Gastrocnemius medialis (tissue), 4 donors: Measurements from ENCODE around the gene DMD. TPM values are rescaled to one million over a fixed set of nuclear protein-coding genes. Genes with fewer than 3 reads are reported as not detected.

ENCODE experiments used
- ATAC-seq, 2 donors: fragments of 150-250 bp; one replicate each; pipeline ENCODE4 v1.9.1; 2016
- DNase-seq, 2 donors: peaks; one replicate each; pipeline ENCODE4 v3.0.0-alpha.2; 2019
- H3K27ac ChIP-seq, 4 donors: fragments of 200-600 bp; sonication (generic); 1 replicate in 1 of 4; 2 replicates in 3 of 4; pipeline ENCODE4 v1.5.1; 2016 to 2018; ENCODE audit warnings: mild to moderate bottlenecking in 2 of 4, moderate library complexity in 1 of 4
- H3K27me3 ChIP-seq, 3 donors: fragments of 200-600 bp; sonication (generic) in 2 of 3; 1 replicate in 1 of 3; 2 replicates in 2 of 3; pipeline versions ENCODE4 v1.5.1 to v1.6.0; 2016 to 2019; ENCODE audit warnings: mild to moderate bottlenecking in 1 of 3, moderate library complexity in 1 of 3
- H3K36me3 ChIP-seq, 2 donors: fragments of 200-600 bp; sonication (generic) in 1 of 2; one replicate each; pipeline ENCODE4 v1.5.1; 2017 to 2018
- H3K4me1 ChIP-seq, 2 donors: fragments of 200-600 bp; sonication (generic) in 1 of 2; one replicate each; pipeline ENCODE4 v1.5.1; 2016 to 2017; ENCODE audit warnings: mild to moderate bottlenecking in 2 of 2
- H3K4me3 ChIP-seq, 4 donors: fragments of 200-600 bp; sonication (generic) in 3 of 4; 1 replicate in 1 of 4; 2 replicates in 3 of 4; pipeline ENCODE4 v1.5.1; 2016 to 2019; ENCODE audit warnings: mild to moderate bottlenecking in 2 of 4
- H3K9me3 ChIP-seq, 3 donors: fragments of 200-600 bp; sonication (generic) in 2 of 3; 1 replicate in 1 of 3; 2 replicates in 2 of 3; pipeline ENCODE4 v1.5.1; 2016 to 2019
- POLR2A ChIP-seq, 2 donors: fragments of 450-650 bp; IDR thresholded peaks; one replicate each; pipeline ENCODE4 v1.6.1; 2017; ENCODE audit warnings: antibody characterized with exemption in 2 of 2, mild to moderate bottlenecking in 2 of 2, moderate library complexity in 2 of 2
- in situ Hi-C, 4 donors: fragments of 200-750 bp; cut with MboI; loops; one replicate each; pipeline versions ENCODE4 v1.15.0 to v1.8.0; 2017; ENCODE audit warnings: low sequenced_read_pairs in 4 of 4
- intact Hi-C: fragments of 100-400 bp; cut with DNase I; formaldehyde crosslinking; loops from one replicate; pipeline ENCODE4 v1.15.1; 2023; ENCODE audit warnings: low total_unique reads
- total RNA-seq, 4 donors: library from RNA; depleted of rRNA; stranded (reverse); fragments of >200 nt; gene quantifications; one replicate each; pipeline versions ENCODE4 v1.1.0 to v1.2.3, GENCODE V29; 2016
- TF ChIP-seq, protein P1 (sequence below), 5 experiments: fragments of 450-650 bp in 3 of 5; fragments of 200-600 bp in 2 of 5; sonication (generic) in 2 of 5; IDR thresholded peaks in 4 of 5; conservative IDR thresholded peaks in 1 of 5; 1 replicate in 4 of 5; 2 replicates in 1 of 5; pipeline ENCODE4 v1.5.1; 2016 to 2019; ENCODE audit warnings: antibody characterized with exemption in 5 of 5, mild to moderate bottlenecking in 3 of 5, moderate library complexity in 3 of 5

The DMD gene
- total RNA-seq, 4 donors from 2014 or later: 53.5 to 201 (median 98.9) TPM

DNA sequence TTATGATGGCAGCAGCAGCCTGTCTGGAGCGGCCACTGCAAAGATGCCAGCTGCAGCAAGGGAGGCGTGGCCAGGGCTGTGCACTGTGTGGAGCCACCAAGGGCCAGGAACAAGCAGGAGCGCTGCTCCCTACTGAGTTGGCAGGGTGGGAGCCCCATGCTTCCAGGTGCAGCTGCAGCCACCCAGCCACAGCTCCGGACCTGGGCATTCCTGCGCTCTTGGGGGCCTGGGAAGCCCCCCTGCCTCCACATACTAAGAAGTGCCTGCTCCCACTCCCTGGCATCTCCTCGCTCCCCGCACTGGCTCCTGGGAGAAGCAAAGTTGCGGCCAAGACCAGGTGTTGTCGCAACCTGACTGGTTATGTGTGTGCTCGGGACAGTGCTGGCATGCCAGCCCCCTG is 619.8 kb downstream of the DMD start:
- H3K4me1 ChIP-seq: no peaks in the 10 kb centered on the region
- in situ Hi-C loops: no loop called here
- TF ChIP-seq, protein P1, sequence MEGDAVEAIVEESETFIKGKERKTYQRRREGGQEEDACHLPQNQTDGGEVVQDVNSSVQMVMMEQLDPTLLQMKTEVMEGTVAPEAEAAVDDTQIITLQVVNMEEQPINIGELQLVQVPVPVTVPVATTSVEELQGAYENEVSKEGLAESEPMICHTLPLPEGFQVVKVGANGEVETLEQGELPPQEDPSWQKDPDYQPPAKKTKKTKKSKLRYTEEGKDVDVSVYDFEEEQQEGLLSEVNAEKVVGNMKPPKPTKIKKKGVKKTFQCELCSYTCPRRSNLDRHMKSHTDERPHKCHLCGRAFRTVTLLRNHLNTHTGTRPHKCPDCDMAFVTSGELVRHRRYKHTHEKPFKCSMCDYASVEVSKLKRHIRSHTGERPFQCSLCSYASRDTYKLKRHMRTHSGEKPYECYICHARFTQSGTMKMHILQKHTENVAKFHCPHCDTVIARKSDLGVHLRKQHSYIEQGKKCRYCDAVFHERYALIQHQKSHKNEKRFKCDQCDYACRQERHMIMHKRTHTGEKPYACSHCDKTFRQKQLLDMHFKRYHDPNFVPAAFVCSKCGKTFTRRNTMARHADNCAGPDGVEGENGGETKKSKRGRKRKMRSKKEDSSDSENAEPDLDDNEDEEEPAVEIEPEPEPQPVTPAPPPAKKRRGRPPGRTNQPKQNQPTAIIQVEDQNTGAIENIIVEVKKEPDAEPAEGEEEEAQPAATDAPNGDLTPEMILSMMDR (IDR thresholded peaks at IDR 0.05 in 4 of 5, conservative IDR thresholded peaks at IDR 0.05 in 1 of 5): no peak
- no peak for TF ChIP-seq POLR2A (IDR thresholded peaks at IDR 0.05)
- no peak for ATAC-seq
- H3K4me3 ChIP-seq: no peak overlapping the region
- DNase-seq: no peak
- H3K9me3 ChIP-seq: no peaks in the 10 kb centered on the region
- intact Hi-C loops: no loop called here
- H3K36me3 ChIP-seq: peaks cover 0 to 18% of the 10 kb centered on the region in 2 donors
- no peaks in the 10 kb centered on the region for H3K27me3 ChIP-seq
- no peak overlapping the region for H3K27ac ChIP-seq

GRCh38 chrX:32582729-32583128 is 628.6 kb downstream of the DMD start:
- H3K4me1 ChIP-seq: no peaks in the 10 kb centered on the region
- in situ Hi-C loops: no loop called here
- no peak overlapping the region for H3K4me3 ChIP-seq
- H3K36me3 ChIP-seq: no peaks in the 10 kb centered on the region
- intact Hi-C loops: no loop called here
- DNase-seq (no peak), ATAC-seq (no peak)
- no peak overlapping the region for H3K27ac ChIP-seq
- TF ChIP-seq POLR2A (IDR thresholded peaks at IDR 0.05): no peak
- TF ChIP-seq, protein P1 (IDR thresholded peaks at IDR 0.05 in 4 of 5, conservative IDR thresholded peaks at IDR 0.05 in 1 of 5): no peak
- H3K27me3 ChIP-seq: no peaks in the 10 kb centered on the region
- H3K9me3 ChIP-seq: no peaks in the 10 kb centered on the region

DNA sequence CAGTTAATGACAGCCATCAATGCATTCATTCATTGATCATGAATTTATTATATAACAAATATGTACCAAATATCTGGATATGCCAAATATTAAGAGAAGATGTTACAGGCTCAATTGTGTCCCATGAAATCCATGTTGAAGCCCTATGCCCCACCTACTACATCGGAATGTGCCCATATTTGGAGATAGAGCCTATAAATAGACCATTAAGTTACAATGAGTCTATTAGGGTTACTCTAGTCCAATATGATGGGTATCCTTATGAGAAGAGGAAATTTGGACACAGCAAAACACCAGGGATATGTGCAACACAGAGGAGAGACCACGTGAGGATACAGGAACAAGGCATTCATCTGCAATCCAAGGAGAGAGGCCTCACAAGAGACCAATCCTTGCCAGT is 634.5 kb downstream of the DMD start:
- Histone ChIP-seq H3K27ac (no peak overlapping the region), H3K9me3 (no peaks in the 10 kb centered on the region), H3K36me3 (no peaks in the 10 kb centered on the region), H3K27me3 (no peaks in the 10 kb centered on the region), H3K4me1 (no peaks in the 10 kb centered on the region), H3K4me3 (no peak overlapping the region)
- TF ChIP-seq, protein P1 (IDR thresholded peaks at IDR 0.05 in 4 of 5, conservative IDR thresholded peaks at IDR 0.05 in 1 of 5): no peak
- no peak for TF ChIP-seq POLR2A (IDR thresholded peaks at IDR 0.05)
- no peak for ATAC-seq
- DNase-seq: no peak
- intact Hi-C loops (no loop called here), in situ Hi-C loops (no loop called here)

- DNase-seq (no peak), ATAC-seq (no peak)
- Histone ChIP-seq H3K27me3 (no peaks in the 10 kb centered on the region), H3K27ac (no peak overlapping the region), H3K4me1 (no peaks in the 10 kb centered on the region), H3K9me3 (no peaks in the 10 kb centered on the region), H3K4me3 (no peak overlapping the region), H3K36me3 (no peaks in the 10 kb centered on the region)
- no peak for TF ChIP-seq POLR2A (IDR thresholded peaks at IDR 0.05)
- intact Hi-C loops (no loop called here), in situ Hi-C loops (no loop called here)
Measured at GRCh38 chrX:32572644-32573043, 638.7 kb downstream of the DMD start.

- no peaks in the 10 kb centered on the region for H3K9me3 ChIP-seq
- no peaks in the 10 kb centered on the region for H3K4me1 ChIP-seq
- ATAC-seq: no peak
- H3K4me3 ChIP-seq: no peak overlapping the region
- H3K27me3 ChIP-seq: no peaks in the 10 kb centered on the region
- H3K36me3 ChIP-seq: no peaks in the 10 kb centered on the region
- intact Hi-C loops (no loop called here), in situ Hi-C loops (no loop called here)
- H3K27ac ChIP-seq: no peak overlapping the region
- no peak for DNase-seq
- TF ChIP-seq, protein P1 (IDR thresholded peaks at IDR 0.05 in 4 of 5, conservative IDR thresholded peaks at IDR 0.05 in 1 of 5): no peak
- no peak for TF ChIP-seq POLR2A (IDR thresholded peaks at IDR 0.05)
Measured at GRCh38 chrX:32571579-32571978, 639.8 kb downstream of the DMD start.
